Non-pigmented ciliary epithelial cell (primary cell): ENCODE measurements around the gene CYP2U1.
"Not testable (repeated sequence)": the region's sequence is repeated elsewhere in the genome, so short reads cannot be mapped to it uniquely, and the experiment has no call there.

Source experiments
- DNase-seq: peaks from one replicate; pipeline ENCODE4 v3.0.0-alpha.2; 2010; ENCODE audit warnings: low read depth

CYP2U1 gene

GRCh38 chr4:107922486-107923473 is 8.6 kb upstream of the CYP2U1 start:
- DNase-seq: no peak

GRCh38 chr4:107925713-107926112 is 5.6 kb upstream of the CYP2U1 start:
- DNase-seq: not testable (repeated sequence)

- not testable (repeated sequence) for DNase-seq
Observed at GRCh38 chr4:107926875-107927274, 4.5 kb upstream of the CYP2U1 start.

- DNase-seq: no peak
Observed at GRCh38 chr4:107931775-107932321, 499 bp downstream of the CYP2U1 start.

- DNase-seq: no peak
Observed at GRCh38 chr4:107935246-107935645, 3.9 kb downstream of the CYP2U1 start.

GRCh38 chr4:107937040-107937439 is 5.7 kb downstream of the CYP2U1 start:
- DNase-seq: no peak

GRCh38 chr4:107939307-107939706 is 8.0 kb downstream of the CYP2U1 start:
- no peak for DNase-seq

GRCh38 chr4:107945809-107946208 is 14.5 kb downstream of the CYP2U1 start:
- no peak for DNase-seq

GRCh38 chr4:107950746-107951540 is 19.6 kb downstream of the CYP2U1 start:
- DNase-seq: no peak

- peak; percentile 82 for DNase-seq
Observed at GRCh38 chr4:107951551-107951950, 20.2 kb downstream of the CYP2U1 start.

GRCh38 chr4:107956011-107956410 is 24.7 kb downstream of the CYP2U1 start:
- no peak for DNase-seq

- DNase-seq: no peak
Observed at GRCh38 chr4:107966903-107967302, 35.6 kb downstream of the CYP2U1 start.

- not testable (repeated sequence) for DNase-seq
Observed at GRCh38 chr4:107967519-107967918, 36.2 kb downstream of the CYP2U1 start.

GRCh38 chr4:107967921-107968320 is 36.6 kb downstream of the CYP2U1 start:
- DNase-seq: not testable (repeated sequence)

GRCh38 chr4:107970063-107970798 is 38.9 kb downstream of the CYP2U1 start:
- DNase-seq: no peak

- no peak for DNase-seq
Observed at GRCh38 chr4:107972605-107973004, 41.3 kb downstream of the CYP2U1 start.

- no peak for DNase-seq
Observed at GRCh38 chr4:107974523-107974922, 43.2 kb downstream of the CYP2U1 start.

- DNase-seq: no peak
Observed at GRCh38 chr4:107977482-107977881, 46.1 kb downstream of the CYP2U1 start.

- no peak for DNase-seq
Observed at GRCh38 chr4:107977966-107978705, 46.8 kb downstream of the CYP2U1 start.

- no peak for DNase-seq
Observed at GRCh38 chr4:107978716-107979451, 47.5 kb downstream of the CYP2U1 start.
